HEK293 (cell line): ENCODE measurements around the gene KIF22.
"Not testable (repeated sequence)": the region's sequence is repeated elsewhere in the genome, so short reads cannot be mapped to it uniquely, and the experiment has no call there.

Experiments used
- CTCF ChIA-PET: fragments of 350-600 bp; formaldehyde crosslinking; extraction: SDS; loops from one replicate; lab custom pipeline; 2021; ENCODE audit warnings: antibody characterized with exemption; lab: Yijun Ruan, JAX
- POLR2A ChIA-PET: fragments of 300-600 bp; formaldehyde crosslinking; extraction: SDS; loops from one replicate; lab custom pipeline; 2020; ENCODE audit warnings: antibody characterized with exemption, inconsistent platforms; lab: Yijun Ruan, JAX
- H3K27ac ChIP-seq: fragments of 200-500 bp; sonication (Bioruptor generic); 2 replicates; pipeline ENCODE4 v1.5.1; 2014; ENCODE audit warnings: low read depth, low read length, control low read depth, inconsistent platforms; ENCODE audit errors: extremely low read depth
- H3K36me3 ChIP-seq, 2 experiments: fragments of 200-500 bp in 1 of 2; sonication (Bioruptor generic) in 1 of 2; 1 replicate in 1 of 2; 2 replicates in 1 of 2; pipeline ENCODE4 v1.5.1; 2014 to 2017; ENCODE audit warnings: inconsistent platforms in 2 of 2, low read length in 2 of 2; ENCODE audit not compliant: control insufficient read depth in 2 of 2, insufficient read depth in 1 of 2
- H3K4me1 ChIP-seq: fragments of 200-500 bp; sonication (Bioruptor generic); 2 replicates; pipeline ENCODE4 v1.5.1; 2014; ENCODE audit warnings: mild to moderate bottlenecking, low read length, inconsistent platforms; ENCODE audit not compliant: control insufficient read depth, insufficient read depth
- H3K4me3 ChIP-seq: 2 replicates; pipeline ENCODE4 v1.5.1; 2011; ENCODE audit warnings: low read depth, mild to moderate bottlenecking, control low read depth, low read length, moderate library complexity
- H3K9me3 ChIP-seq: fragments of 200-500 bp; sonication (Bioruptor generic); 2 replicates; pipeline ENCODE4 v1.5.1; 2014; ENCODE audit warnings: low read depth, low read length, inconsistent platforms; ENCODE audit not compliant: control insufficient read depth, insufficient read depth
- EGR2 ChIP-seq: fragments of 450-650 bp; formaldehyde crosslinking; IDR thresholded peaks from 2 replicates; pipeline ENCODE4 v1.5.1; 2016; ENCODE audit warnings: low read depth, missing biosample characterization, missing genetic modification characterization
- SCRT1 ChIP-seq: fragments of 450-650 bp; formaldehyde crosslinking; IDR thresholded peaks from 2 replicates; pipeline ENCODE4 v1.5.1; 2016; ENCODE audit warnings: missing biosample characterization, missing genetic modification characterization, borderline replicate concordance
- ZBTB7A ChIP-seq: fragments of 450-650 bp; formaldehyde crosslinking; IDR thresholded peaks from 2 replicates; pipeline ENCODE4 v1.5.1; 2016; ENCODE audit warnings: low read depth, missing biosample characterization, missing genetic modification characterization
- ZBTB8A ChIP-seq: fragments of 450-650 bp; formaldehyde crosslinking; IDR thresholded peaks from 2 replicates; pipeline ENCODE4 v1.5.1; 2016; ENCODE audit warnings: missing biosample characterization, missing genetic modification characterization
- ZFP69B ChIP-seq: fragments of 450-650 bp; formaldehyde crosslinking; IDR thresholded peaks from 2 replicates; pipeline ENCODE4 v1.5.1; 2016; ENCODE audit warnings: missing biosample characterization, missing genetic modification characterization
- ZNF10 ChIP-seq: fragments of 450-650 bp; formaldehyde crosslinking; IDR thresholded peaks from 2 replicates; pipeline ENCODE4 v1.5.1; 2017; ENCODE audit warnings: missing biosample characterization, missing genetic modification characterization
- ZNF121 ChIP-seq: fragments of 450-650 bp; formaldehyde crosslinking; IDR thresholded peaks from 2 replicates; pipeline ENCODE4 v1.5.1; 2016; ENCODE audit warnings: missing biosample characterization, missing genetic modification characterization
- ZNF169 ChIP-seq: fragments of 450-650 bp; formaldehyde crosslinking; IDR thresholded peaks from 2 replicates; pipeline ENCODE4 v1.5.1; 2016; ENCODE audit warnings: missing biosample characterization, missing genetic modification characterization
- ZNF350 ChIP-seq: fragments of 450-650 bp; formaldehyde crosslinking; IDR thresholded peaks from 2 replicates; pipeline ENCODE4 v1.5.0; 2017; ENCODE audit warnings: missing biosample characterization, mild to moderate bottlenecking, missing genetic modification characterization
- ZNF366 ChIP-seq: fragments of 450-650 bp; formaldehyde crosslinking; conservative IDR thresholded peaks from 2 replicates; pipeline ENCODE4 v1.5.1; 2016; ENCODE audit warnings: missing biosample characterization, missing genetic modification characterization
- ZNF391 ChIP-seq: fragments of 450-650 bp; formaldehyde crosslinking; IDR thresholded peaks from 2 replicates; pipeline ENCODE4 v1.5.1; 2016; ENCODE audit warnings: low read depth, missing biosample characterization, missing genetic modification characterization, borderline replicate concordance
- ZNF660 ChIP-seq: fragments of 450-650 bp; IDR thresholded peaks from 2 replicates; pipeline ENCODE4 v1.5.1; 2018; ENCODE audit warnings: missing biosample characterization, mild to moderate bottlenecking, missing genetic modification characterization
- ZSCAN16 ChIP-seq: fragments of 450-650 bp; formaldehyde crosslinking; IDR thresholded peaks from 2 replicates; pipeline ENCODE4 v1.5.1; 2016; ENCODE audit warnings: missing biosample characterization, missing genetic modification characterization
- ZSCAN23 ChIP-seq: fragments of 450-650 bp; formaldehyde crosslinking; IDR thresholded peaks from 2 replicates; pipeline ENCODE4 v1.5.1; 2016; ENCODE audit warnings: missing biosample characterization, missing genetic modification characterization
- TF ChIP-seq, protein P1 (sequence below): fragments of 450-650 bp; formaldehyde crosslinking; IDR thresholded peaks from 2 replicates; pipeline ENCODE4 v1.5.1; 2017; ENCODE audit warnings: missing biosample characterization, missing genetic modification characterization
- TF ChIP-seq, protein P2 (sequence below): fragments of 450-650 bp; IDR thresholded peaks from 2 replicates; pipeline ENCODE4 v1.5.1; 2018; ENCODE audit warnings: missing biosample characterization, mild to moderate bottlenecking, missing genetic modification characterization
- TF ChIP-seq, protein P3 (sequence below): fragments of 450-650 bp; formaldehyde crosslinking; IDR thresholded peaks from 2 replicates; pipeline ENCODE4 v1.5.1; 2016; ENCODE audit warnings: missing biosample characterization, missing genetic modification characterization, borderline replicate concordance
- TF ChIP-seq, protein P4 (sequence below): fragments of 450-650 bp; formaldehyde crosslinking; IDR thresholded peaks from 2 replicates; pipeline ENCODE4 v1.5.1; 2016; ENCODE audit warnings: missing biosample characterization, missing genetic modification characterization
- TF ChIP-seq, protein P5 (sequence below): fragments of 450-650 bp; formaldehyde crosslinking; IDR thresholded peaks from 2 replicates; pipeline ENCODE4 v1.5.1; 2016; ENCODE audit warnings: missing biosample characterization, missing genetic modification characterization
- TF ChIP-seq, protein P6 (sequence below): fragments of 450-650 bp; formaldehyde crosslinking; IDR thresholded peaks from 2 replicates; pipeline ENCODE4 v1.5.1; 2017; ENCODE audit warnings: missing biosample characterization, missing genetic modification characterization

Gene KIF22

DNA sequence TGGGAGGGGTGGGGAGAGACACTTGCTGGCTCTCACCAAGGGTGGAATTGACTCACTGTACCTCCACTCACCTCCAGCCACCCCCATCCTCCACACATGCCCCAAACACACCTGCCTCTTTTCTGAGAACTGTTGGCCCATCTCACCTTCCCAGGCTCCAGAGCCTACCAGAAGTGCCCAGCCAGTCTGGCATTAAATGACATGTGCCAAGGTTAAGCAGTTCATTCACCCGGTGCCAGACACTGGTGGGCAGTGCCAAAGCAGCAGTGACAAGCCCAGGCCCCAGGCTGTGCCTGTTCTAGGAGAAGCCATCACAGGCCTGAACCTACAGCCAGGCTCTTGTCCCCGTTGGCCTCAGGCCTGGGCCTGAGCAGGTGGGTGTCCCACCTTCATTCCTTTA is 40.9 kb downstream of the KIF22 start:
- ChIA-PET POLR2A (no interaction called here), CTCF (no interaction called here)
- H3K4me1 ChIP-seq = no peaks in the 10 kb centered on the region
- no peak for TF ChIP-seq ZBTB8A (tag by site-specific recombination)
- no peak for TF ChIP-seq ZNF350
- TF ChIP-seq, protein P1, sequence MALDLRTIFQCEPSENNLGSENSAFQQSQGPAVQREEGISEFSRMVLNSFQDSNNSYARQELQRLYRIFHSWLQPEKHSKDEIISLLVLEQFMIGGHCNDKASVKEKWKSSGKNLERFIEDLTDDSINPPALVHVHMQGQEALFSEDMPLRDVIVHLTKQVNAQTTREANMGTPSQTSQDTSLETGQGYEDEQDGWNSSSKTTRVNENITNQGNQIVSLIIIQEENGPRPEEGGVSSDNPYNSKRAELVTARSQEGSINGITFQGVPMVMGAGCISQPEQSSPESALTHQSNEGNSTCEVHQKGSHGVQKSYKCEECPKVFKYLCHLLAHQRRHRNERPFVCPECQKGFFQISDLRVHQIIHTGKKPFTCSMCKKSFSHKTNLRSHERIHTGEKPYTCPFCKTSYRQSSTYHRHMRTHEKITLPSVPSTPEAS (tag by site-specific recombination) = no peak
- TF ChIP-seq ZNF10 (tag by site-specific recombination) = peak; percentile 74
- TF ChIP-seq, protein P2, sequence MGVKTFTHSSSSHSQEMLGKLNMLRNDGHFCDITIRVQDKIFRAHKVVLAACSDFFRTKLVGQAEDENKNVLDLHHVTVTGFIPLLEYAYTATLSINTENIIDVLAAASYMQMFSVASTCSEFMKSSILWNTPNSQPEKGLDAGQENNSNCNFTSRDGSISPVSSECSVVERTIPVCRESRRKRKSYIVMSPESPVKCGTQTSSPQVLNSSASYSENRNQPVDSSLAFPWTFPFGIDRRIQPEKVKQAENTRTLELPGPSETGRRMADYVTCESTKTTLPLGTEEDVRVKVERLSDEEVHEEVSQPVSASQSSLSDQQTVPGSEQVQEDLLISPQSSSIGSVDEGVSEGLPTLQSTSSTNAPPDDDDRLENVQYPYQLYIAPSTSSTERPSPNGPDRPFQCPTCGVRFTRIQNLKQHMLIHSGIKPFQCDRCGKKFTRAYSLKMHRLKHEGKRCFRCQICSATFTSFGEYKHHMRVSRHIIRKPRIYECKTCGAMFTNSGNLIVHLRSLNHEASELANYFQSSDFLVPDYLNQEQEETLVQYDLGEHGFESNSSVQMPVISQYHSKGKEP = no peak
- TF ChIP-seq, protein P3, sequence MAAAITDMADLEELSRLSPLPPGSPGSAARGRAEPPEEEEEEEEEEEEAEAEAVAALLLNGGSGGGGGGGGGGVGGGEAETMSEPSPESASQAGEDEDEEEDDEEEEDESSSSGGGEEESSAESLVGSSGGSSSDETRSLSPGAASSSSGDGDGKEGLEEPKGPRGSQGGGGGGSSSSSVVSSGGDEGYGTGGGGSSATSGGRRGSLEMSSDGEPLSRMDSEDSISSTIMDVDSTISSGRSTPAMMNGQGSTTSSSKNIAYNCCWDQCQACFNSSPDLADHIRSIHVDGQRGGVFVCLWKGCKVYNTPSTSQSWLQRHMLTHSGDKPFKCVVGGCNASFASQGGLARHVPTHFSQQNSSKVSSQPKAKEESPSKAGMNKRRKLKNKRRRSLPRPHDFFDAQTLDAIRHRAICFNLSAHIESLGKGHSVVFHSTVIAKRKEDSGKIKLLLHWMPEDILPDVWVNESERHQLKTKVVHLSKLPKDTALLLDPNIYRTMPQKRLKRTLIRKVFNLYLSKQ (tag by site-specific recombination) = no peak
- no peak for TF ChIP-seq ZNF169
- TF ChIP-seq ZBTB7A (tag by site-specific recombination) = no peak
- H3K36me3 ChIP-seq = peaks cover 0 to 5% of the 10 kb centered on the region in 2 experiments; a peak in 1 of 3 replicates
- H3K9me3 ChIP-seq = no peaks in the 10 kb centered on the region
- no peak overlapping the region for H3K27ac ChIP-seq
- no peak overlapping the region for H3K4me3 ChIP-seq

DNA sequence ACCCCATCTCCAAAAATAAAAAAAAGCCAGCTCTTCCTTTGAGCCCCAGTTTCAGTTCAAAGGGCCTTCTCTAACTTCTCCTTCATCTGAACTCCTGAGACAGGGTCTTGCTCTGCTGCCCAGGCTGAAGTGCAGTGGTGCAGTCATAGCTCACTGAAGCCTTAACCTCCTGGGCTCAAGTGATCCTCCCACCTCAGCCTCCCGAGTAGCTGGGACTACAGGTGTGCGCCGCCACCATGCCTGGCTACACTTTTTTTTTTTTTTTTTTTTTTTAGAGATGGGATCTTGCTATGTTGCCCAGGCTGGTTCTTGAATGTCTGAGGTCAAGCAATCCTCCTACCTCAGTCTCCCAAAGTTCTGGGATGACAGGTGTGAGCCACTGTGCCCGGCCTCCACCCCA is 42.7 kb downstream of the KIF22 start:
- not testable (repeated sequence) for H3K27ac ChIP-seq, H3K9me3 ChIP-seq, H3K36me3 ChIP-seq, H3K4me1 ChIP-seq, H3K4me3 ChIP-seq
- peak; percentile 92 for TF ChIP-seq ZNF121 (tag by site-specific recombination)
- TF ChIP-seq, protein P4, sequence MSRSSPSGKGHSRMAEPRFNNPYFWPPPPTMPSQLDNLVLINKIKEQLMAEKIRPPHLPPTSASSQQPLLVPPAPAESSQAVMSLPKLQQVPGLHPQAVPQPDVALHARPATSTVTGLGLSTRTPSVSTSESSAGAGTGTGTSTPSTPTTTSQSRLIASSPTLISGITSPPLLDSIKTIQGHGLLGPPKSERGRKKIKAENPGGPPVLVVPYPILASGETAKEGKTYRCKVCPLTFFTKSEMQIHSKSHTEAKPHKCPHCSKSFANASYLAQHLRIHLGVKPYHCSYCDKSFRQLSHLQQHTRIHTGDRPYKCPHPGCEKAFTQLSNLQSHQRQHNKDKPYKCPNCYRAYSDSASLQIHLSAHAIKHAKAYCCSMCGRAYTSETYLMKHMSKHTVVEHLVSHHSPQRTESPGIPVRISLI (tag by site-specific recombination) = peak; percentile 25; the same call in 1 of the 2 replicates
- ChIA-PET CTCF (interaction anchor here (0.6 to 1.2 kb wide), 2 partner anchors 15 to 186 kb away, joined by 4 to 10 read pairs; no protein-coding TSS in a partner anchor), POLR2A (interaction anchor here (0.6 kb wide), 1 partner anchor 194 kb away, joined by 3 read pairs; no protein-coding TSS in a partner anchor)

DNA sequence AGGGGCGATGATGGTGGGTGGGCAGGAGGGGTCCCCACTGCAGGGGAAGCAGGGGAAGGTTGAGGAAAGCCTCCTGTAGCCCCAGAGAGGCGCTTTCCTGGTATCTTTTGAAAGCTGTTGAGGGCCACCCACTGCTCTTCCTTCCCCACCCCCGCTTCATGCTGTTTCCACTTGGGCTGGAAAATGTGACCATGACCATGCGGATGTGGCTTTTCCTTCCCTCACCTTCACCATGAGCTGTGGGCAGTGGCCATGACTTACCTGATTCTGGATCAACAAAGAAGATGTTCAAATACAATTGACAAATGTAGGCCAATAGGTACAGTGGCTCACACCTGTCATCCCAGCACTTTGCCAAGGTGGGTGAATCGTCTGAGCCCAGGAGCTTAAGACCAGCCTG is 43.5 kb downstream of the KIF22 start:
- Histone ChIP-seq H3K36me3 (peaks cover 0 to 5% of the 10 kb centered on the region in 2 experiments; a peak in 1 of 3 replicates), H3K4me3 (no peak overlapping the region), H3K27ac (no peak overlapping the region), H3K9me3 (no peaks in the 10 kb centered on the region), H3K4me1 (no peaks in the 10 kb centered on the region)
- ChIA-PET CTCF (interaction anchor here (0.6 to 6.5 kb wide), 2 partner anchors 14 to 1180 kb away, joined by 6 to 67 read pairs; no protein-coding TSS in a partner anchor), POLR2A (no interaction called here)
- no peak for TF ChIP-seq ZNF391
- no peak for TF ChIP-seq ZNF660
- no peak for TF ChIP-seq ZSCAN23 (tag by site-specific recombination)
- TF ChIP-seq EGR2 = no peak
- TF ChIP-seq SCRT1 (tag by site-specific recombination) = no peak
- no peak for TF ChIP-seq ZFP69B
- TF ChIP-seq ZSCAN16 (tag by site-specific recombination) = no peak
- TF ChIP-seq ZNF366 (tag by site-specific recombination) = no peak
- TF ChIP-seq, protein P5, sequence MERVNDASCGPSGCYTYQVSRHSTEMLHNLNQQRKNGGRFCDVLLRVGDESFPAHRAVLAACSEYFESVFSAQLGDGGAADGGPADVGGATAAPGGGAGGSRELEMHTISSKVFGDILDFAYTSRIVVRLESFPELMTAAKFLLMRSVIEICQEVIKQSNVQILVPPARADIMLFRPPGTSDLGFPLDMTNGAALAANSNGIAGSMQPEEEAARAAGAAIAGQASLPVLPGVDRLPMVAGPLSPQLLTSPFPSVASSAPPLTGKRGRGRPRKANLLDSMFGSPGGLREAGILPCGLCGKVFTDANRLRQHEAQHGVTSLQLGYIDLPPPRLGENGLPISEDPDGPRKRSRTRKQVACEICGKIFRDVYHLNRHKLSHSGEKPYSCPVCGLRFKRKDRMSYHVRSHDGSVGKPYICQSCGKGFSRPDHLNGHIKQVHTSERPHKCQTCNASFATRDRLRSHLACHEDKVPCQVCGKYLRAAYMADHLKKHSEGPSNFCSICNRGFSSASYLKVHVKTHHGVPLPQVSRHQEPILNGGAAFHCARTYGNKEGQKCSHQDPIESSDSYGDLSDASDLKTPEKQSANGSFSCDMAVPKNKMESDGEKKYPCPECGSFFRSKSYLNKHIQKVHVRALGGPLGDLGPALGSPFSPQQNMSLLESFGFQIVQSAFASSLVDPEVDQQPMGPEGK (tag by site-specific recombination) = no peak
- TF ChIP-seq, protein P6, sequence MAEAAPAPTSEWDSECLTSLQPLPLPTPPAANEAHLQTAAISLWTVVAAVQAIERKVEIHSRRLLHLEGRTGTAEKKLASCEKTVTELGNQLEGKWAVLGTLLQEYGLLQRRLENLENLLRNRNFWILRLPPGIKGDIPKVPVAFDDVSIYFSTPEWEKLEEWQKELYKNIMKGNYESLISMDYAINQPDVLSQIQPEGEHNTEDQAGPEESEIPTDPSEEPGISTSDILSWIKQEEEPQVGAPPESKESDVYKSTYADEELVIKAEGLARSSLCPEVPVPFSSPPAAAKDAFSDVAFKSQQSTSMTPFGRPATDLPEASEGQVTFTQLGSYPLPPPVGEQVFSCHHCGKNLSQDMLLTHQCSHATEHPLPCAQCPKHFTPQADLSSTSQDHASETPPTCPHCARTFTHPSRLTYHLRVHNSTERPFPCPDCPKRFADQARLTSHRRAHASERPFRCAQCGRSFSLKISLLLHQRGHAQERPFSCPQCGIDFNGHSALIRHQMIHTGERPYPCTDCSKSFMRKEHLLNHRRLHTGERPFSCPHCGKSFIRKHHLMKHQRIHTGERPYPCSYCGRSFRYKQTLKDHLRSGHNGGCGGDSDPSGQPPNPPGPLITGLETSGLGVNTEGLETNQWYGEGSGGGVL = no peak
